ENCODE data around the gene YIF1B.

DNA sequence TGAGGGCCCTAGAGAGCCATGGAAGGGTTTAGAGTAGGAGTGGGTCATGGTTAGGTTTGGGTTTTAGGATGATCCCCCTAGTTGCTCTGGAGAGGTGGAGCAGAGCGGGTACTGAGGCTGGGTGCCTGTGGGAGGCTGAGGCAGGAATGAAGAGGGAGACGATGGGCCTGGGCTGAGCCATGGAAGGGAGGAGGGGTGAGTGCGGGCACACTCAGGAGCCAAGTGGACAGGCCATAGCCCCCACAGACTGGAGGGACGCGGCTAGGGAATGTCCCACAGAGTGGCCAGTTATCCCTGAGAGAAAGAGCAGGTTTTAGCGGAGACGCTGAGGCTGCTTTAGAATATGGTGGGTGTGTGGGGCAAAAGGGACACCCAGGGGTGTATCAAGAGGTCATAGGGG lies 13.9 kb upstream of the YIF1B start:
- TF ChIP-seq RARB (CRISPR knock-in tag; IDR thresholded peaks at IDR 0.05) (no peak), PATZ1 (CRISPR knock-in tag; IDR thresholded peaks at IDR 0.05; ENCODE audit: borderline replicate concordance) (no peak), CSDC2 (CRISPR knock-in tag; IDR thresholded peaks at IDR 0.05) (no peak), ZFP3 (CRISPR knock-in tag; IDR thresholded peaks at IDR 0.05) (no peak), ZFP30 (CRISPR knock-in tag; IDR thresholded peaks at IDR 0.05) (no peak), TOX (CRISPR knock-in tag; IDR thresholded peaks at IDR 0.05; ENCODE audit: borderline replicate concordance) (no peak), PPARA (CRISPR knock-in tag; IDR thresholded peaks at IDR 0.05; ENCODE audit: borderline replicate concordance) (no peak)
